WTC11 (cell line): ENCODE data around the gene NCS1. TPM values are rescaled to one million over a fixed set of nuclear protein-coding genes. Genes with fewer than 3 reads are reported as not detected.

Experiments
- ATAC-seq: fragments of 200-7000 bp; cut with Tn5 transposase; 2 replicates; pipeline ENCODE4 v1.10.0; 2021; ENCODE audit warnings: mild to moderate bottlenecking, moderate library complexity
- CTCF ChIA-PET: fragments of 300-600 bp; sonication (Branson Sonifier 250); formaldehyde crosslinking; loops from one replicate; lab custom pipeline; 2021; ENCODE audit warnings: antibody characterized with exemption; lab: Charles Lee
- POLR2A ChIA-PET: fragments of 350-600 bp; sonication (Branson Sonifier 250); formaldehyde crosslinking; loops from one replicate; lab custom pipeline; 2021; ENCODE audit warnings: antibody characterized with exemption; lab: Charles Lee
- DNase-seq: peaks from one replicate; pipeline ENCODE4 v3.0.0; 2021; ENCODE audit warnings: low spot score
- H3K27ac Mint-ChIP-seq: 2 replicates; pipeline ENCODE4 v1.8.0; 2021; ENCODE audit warnings: mixed read lengths
- H3K27me3 Mint-ChIP-seq: 2 replicates; pipeline ENCODE4 v1.8.0; 2021; ENCODE audit warnings: low read depth, mild to moderate bottlenecking, moderate library complexity, mixed read lengths
- H3K36me3 Mint-ChIP-seq: 2 replicates; pipeline ENCODE4 v1.8.0; 2021; ENCODE audit warnings: mixed read lengths
- H3K4me1 Mint-ChIP-seq: 2 replicates; pipeline ENCODE4 v1.8.0; 2022; ENCODE audit warnings: mixed read lengths
- H3K4me3 Mint-ChIP-seq: 2 replicates; pipeline ENCODE4 v1.8.0; 2021; ENCODE audit warnings: mild to moderate bottlenecking, moderate library complexity, mixed read lengths
- H3K9me3 Mint-ChIP-seq: 2 replicates; pipeline ENCODE4 v1.8.0; 2021; ENCODE audit warnings: mixed read lengths
- CREB1 ChIP-seq: sonication (generic); formaldehyde crosslinking; IDR thresholded peaks from 2 replicates; pipeline ENCODE4 v1.8.0; 2023; ENCODE audit warnings: mild to moderate bottlenecking, missing genetic modification reagents
- ELF4 ChIP-seq: sonication (generic); formaldehyde crosslinking; IDR thresholded peaks from 2 replicates; pipeline ENCODE4 v1.8.1; 2022; ENCODE audit warnings: low read depth, mild to moderate bottlenecking, moderate library complexity, missing genetic modification reagents
- ESRRA ChIP-seq: sonication (generic); formaldehyde crosslinking; IDR thresholded peaks from 2 replicates; pipeline ENCODE4 v1.8.1; 2022; ENCODE audit warnings: mild to moderate bottlenecking, missing genetic modification reagents, borderline replicate concordance
- FOXK1 ChIP-seq: sonication (generic); formaldehyde crosslinking; IDR thresholded peaks from 2 replicates; pipeline ENCODE4 v1.8.0; 2022; ENCODE audit warnings: mild to moderate bottlenecking, moderate library complexity, missing genetic modification reagents
- FOXP1 ChIP-seq: sonication (generic); formaldehyde crosslinking; IDR thresholded peaks from 2 replicates; pipeline ENCODE4 v1.8.0; 2022; ENCODE audit warnings: missing genetic modification reagents, mild to moderate bottlenecking, moderate library complexity, borderline replicate concordance
- JAZF1 ChIP-seq: fragments of 250-450 bp; sonication (Bioruptor Pico); IDR thresholded peaks from 2 replicates; pipeline ENCODE4 v1.9.0; 2021; ENCODE audit warnings: moderate library complexity, mild to moderate bottlenecking, inconsistent platforms
- NFATC4 ChIP-seq: fragments of 250-450 bp; sonication (Bioruptor Pico); IDR thresholded peaks from 2 replicates; pipeline ENCODE4 v1.9.0; 2021; ENCODE audit warnings: mild to moderate bottlenecking
- NR3C1 ChIP-seq: sonication (generic); formaldehyde crosslinking; conservative IDR thresholded peaks from 2 replicates; pipeline ENCODE4 v1.8.1; 2023; ENCODE audit warnings: low read depth, mild to moderate bottlenecking, missing genetic modification reagents
- OVOL2 ChIP-seq: fragments of 250-450 bp; sonication (Bioruptor Pico); IDR thresholded peaks from 2 replicates; pipeline ENCODE4 v1.9.0; 2021; ENCODE audit warnings: mild to moderate bottlenecking, borderline replicate concordance
- PRRX2 ChIP-seq: fragments of 250-450 bp; sonication (Bioruptor Pico); IDR thresholded peaks from 2 replicates; pipeline ENCODE4 v1.8.0; 2021; ENCODE audit warnings: mild to moderate bottlenecking
- SMAD4 ChIP-seq: sonication (generic); formaldehyde crosslinking; IDR thresholded peaks from 2 replicates; pipeline ENCODE4 v1.8.0; 2022; ENCODE audit warnings: mild to moderate bottlenecking, missing genetic modification reagents
- SP1 ChIP-seq: sonication (generic); formaldehyde crosslinking; conservative IDR thresholded peaks from 2 replicates; pipeline ENCODE4 v1.8.1; 2022; ENCODE audit warnings: missing genetic modification reagents
- TEAD4 ChIP-seq: sonication (generic); formaldehyde crosslinking; IDR thresholded peaks from 2 replicates; pipeline ENCODE4 v1.8.0; 2022; ENCODE audit warnings: mild to moderate bottlenecking, missing genetic modification reagents
- ZBTB21 ChIP-seq: sonication (generic); formaldehyde crosslinking; IDR thresholded peaks from 2 replicates; pipeline ENCODE4 v1.8.1; 2023; ENCODE audit warnings: mild to moderate bottlenecking, missing genetic modification reagents, borderline replicate concordance
- total RNA-seq: library from RNA; stranded (reverse); gene quantifications from 3 replicates; pipeline ENCODE4 v1.2.3, GENCODE V29; 2021
- TF ChIP-seq, protein P1 (sequence below): sonication (generic); formaldehyde crosslinking; IDR thresholded peaks from 2 replicates; pipeline ENCODE4 v1.8.1; 2022; ENCODE audit warnings: missing genetic modification reagents, borderline replicate concordance
- TF ChIP-seq, protein P2 (sequence below): fragments of 250-450 bp; sonication (Bioruptor Pico); IDR thresholded peaks from 2 replicates; pipeline ENCODE4 v2.1.2; 2022; ENCODE audit warnings: mild to moderate bottlenecking, moderate library complexity
- TF ChIP-seq, protein P3 (sequence below): fragments of 200-600 bp; IDR thresholded peaks from 2 replicates; pipeline ENCODE4 v1.8.0; 2022; ENCODE audit warnings: antibody characterized with exemption
- TF ChIP-seq, protein P4 (sequence below): fragments of 250-450 bp; sonication (Bioruptor Pico); IDR thresholded peaks from 2 replicates; pipeline ENCODE4 v1.9.0; 2021; ENCODE audit warnings: moderate library complexity, mild to moderate bottlenecking, inconsistent platforms, borderline replicate concordance
- TF ChIP-seq, protein P5 (sequence below): sonication (generic); formaldehyde crosslinking; IDR thresholded peaks from 2 replicates; pipeline ENCODE4 v1.8.1; 2022; ENCODE audit warnings: low read depth, mild to moderate bottlenecking, moderate library complexity, missing genetic modification reagents, borderline replicate concordance
- TF ChIP-seq, protein P6 (sequence below): fragments of 250-450 bp; sonication (Bioruptor Pico); IDR thresholded peaks from 2 replicates; pipeline ENCODE4 v1.8.0; 2021; ENCODE audit warnings: mild to moderate bottlenecking
- TF ChIP-seq, protein P7 (sequence below): sonication (generic); formaldehyde crosslinking; IDR thresholded peaks from 2 replicates; pipeline ENCODE4 v1.8.1; 2023; ENCODE audit warnings: mild to moderate bottlenecking, moderate library complexity, missing genetic modification reagents

Gene NCS1
- total RNA-seq, 1 experiment from 2014 or later, result 32.4 TPM

DNA sequence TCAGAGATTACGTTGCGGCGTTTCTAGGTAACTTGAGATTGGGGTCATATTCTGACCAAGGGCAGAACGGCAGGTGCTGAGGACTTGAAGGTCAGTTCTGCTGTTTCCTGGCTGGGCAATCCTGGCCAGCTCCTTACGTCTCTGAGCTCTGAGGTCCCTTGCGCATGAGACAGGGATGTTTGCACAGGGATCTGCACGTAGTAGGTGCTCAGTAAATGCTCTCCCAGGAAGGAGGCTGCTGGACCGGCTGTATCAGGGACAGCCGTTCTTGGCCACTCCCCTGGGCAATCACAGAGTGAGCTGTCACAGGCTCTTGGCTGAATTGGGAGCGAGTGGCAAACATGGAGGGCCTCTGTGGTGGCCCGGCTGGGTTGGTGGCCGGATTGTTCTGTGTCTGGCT is 8.3 kb downstream of the NCS1 start:
- TF ChIP-seq ELF4 (no peak), SMAD4 (no peak), FOXP1 (CRISPR knock-in tag) (no peak), NFATC4 (CRISPR knock-in tag) (no peak), SP1 (CRISPR knock-in tag) (no peak), ZBTB21 (CRISPR knock-in tag) (no peak), NR3C1 (CRISPR knock-in tag) (no peak), OVOL2 (no peak), TEAD4 (CRISPR knock-in tag) (no peak)
- TF ChIP-seq, protein P1, sequence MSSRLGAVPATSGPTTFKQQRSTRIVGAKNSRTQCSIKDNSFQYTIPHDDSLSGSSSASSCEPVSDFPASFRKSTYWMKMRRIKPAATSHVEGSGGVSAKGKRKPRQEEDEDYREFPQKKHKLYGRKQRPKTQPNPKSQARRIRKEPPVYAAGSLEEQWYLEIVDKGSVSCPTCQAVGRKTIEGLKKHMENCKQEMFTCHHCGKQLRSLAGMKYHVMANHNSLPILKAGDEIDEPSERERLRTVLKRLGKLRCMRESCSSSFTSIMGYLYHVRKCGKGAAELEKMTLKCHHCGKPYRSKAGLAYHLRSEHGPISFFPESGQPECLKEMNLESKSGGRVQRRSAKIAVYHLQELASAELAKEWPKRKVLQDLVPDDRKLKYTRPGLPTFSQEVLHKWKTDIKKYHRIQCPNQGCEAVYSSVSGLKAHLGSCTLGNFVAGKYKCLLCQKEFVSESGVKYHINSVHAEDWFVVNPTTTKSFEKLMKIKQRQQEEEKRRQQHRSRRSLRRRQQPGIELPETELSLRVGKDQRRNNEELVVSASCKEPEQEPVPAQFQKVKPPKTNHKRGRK (CRISPR knock-in tag), result no peak
- TF ChIP-seq, protein P2, sequence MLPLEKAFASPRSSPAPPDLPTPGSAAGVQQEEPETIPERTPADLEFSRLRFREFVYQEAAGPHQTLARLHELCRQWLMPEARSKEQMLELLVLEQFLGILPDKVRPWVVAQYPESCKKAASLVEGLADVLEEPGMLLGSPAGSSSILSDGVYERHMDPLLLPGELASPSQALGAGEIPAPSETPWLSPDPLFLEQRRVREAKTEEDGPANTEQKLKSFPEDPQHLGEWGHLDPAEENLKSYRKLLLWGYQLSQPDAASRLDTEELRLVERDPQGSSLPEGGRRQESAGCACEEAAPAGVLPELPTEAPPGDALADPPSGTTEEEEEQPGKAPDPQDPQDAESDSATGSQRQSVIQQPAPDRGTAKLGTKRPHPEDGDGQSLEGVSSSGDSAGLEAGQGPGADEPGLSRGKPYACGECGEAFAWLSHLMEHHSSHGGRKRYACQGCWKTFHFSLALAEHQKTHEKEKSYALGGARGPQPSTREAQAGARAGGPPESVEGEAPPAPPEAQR (CRISPR knock-in tag), result no peak
- TF ChIP-seq, protein P3, sequence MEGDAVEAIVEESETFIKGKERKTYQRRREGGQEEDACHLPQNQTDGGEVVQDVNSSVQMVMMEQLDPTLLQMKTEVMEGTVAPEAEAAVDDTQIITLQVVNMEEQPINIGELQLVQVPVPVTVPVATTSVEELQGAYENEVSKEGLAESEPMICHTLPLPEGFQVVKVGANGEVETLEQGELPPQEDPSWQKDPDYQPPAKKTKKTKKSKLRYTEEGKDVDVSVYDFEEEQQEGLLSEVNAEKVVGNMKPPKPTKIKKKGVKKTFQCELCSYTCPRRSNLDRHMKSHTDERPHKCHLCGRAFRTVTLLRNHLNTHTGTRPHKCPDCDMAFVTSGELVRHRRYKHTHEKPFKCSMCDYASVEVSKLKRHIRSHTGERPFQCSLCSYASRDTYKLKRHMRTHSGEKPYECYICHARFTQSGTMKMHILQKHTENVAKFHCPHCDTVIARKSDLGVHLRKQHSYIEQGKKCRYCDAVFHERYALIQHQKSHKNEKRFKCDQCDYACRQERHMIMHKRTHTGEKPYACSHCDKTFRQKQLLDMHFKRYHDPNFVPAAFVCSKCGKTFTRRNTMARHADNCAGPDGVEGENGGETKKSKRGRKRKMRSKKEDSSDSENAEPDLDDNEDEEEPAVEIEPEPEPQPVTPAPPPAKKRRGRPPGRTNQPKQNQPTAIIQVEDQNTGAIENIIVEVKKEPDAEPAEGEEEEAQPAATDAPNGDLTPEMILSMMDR, result no peak
- TF ChIP-seq, protein P4, sequence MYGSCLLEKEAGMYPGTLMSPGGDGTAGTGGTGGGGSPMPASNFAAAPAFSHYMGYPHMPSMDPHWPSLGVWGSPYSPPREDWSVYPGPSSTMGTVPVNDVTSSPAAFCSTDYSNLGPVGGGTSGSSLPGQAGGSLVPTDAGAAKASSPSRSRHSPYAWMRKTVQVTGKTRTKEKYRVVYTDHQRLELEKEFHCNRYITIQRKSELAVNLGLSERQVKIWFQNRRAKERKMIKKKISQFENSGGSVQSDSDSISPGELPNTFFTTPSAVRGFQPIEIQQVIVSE (CRISPR knock-in tag), result no peak
- TF ChIP-seq, protein P5, sequence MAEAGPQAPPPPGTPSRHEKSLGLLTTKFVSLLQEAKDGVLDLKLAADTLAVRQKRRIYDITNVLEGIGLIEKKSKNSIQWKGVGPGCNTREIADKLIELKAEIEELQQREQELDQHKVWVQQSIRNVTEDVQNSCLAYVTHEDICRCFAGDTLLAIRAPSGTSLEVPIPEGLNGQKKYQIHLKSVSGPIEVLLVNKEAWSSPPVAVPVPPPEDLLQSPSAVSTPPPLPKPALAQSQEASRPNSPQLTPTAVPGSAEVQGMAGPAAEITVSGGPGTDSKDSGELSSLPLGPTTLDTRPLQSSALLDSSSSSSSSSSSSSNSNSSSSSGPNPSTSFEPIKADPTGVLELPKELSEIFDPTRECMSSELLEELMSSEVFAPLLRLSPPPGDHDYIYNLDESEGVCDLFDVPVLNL (CRISPR knock-in tag), result no peak
- TF ChIP-seq, protein P6, sequence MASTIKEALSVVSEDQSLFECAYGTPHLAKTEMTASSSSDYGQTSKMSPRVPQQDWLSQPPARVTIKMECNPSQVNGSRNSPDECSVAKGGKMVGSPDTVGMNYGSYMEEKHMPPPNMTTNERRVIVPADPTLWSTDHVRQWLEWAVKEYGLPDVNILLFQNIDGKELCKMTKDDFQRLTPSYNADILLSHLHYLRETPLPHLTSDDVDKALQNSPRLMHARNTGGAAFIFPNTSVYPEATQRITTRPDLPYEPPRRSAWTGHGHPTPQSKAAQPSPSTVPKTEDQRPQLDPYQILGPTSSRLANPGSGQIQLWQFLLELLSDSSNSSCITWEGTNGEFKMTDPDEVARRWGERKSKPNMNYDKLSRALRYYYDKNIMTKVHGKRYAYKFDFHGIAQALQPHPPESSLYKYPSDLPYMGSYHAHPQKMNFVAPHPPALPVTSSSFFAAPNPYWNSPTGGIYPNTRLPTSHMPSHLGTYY (CRISPR knock-in tag), result no peak
- TF ChIP-seq, all 79 proteins: peak for 0
- DNase-seq (no peak), ATAC-seq (no peak)
- no peaks in the 10 kb centered on the region for H3K27me3 Mint-ChIP-seq
- peaks cover 15% of the 10 kb centered on the region for H3K4me1 Mint-ChIP-seq
- H3K27ac Mint-ChIP-seq, result no peak overlapping the region
- no peaks in the 10 kb centered on the region for H3K36me3 Mint-ChIP-seq
- POLR2A ChIA-PET, result no interaction called here
- CTCF ChIA-PET, result no interaction called here
- H3K4me3 Mint-ChIP-seq, result no peak overlapping the region
- H3K9me3 Mint-ChIP-seq, result no peaks in the 10 kb centered on the region

DNA sequence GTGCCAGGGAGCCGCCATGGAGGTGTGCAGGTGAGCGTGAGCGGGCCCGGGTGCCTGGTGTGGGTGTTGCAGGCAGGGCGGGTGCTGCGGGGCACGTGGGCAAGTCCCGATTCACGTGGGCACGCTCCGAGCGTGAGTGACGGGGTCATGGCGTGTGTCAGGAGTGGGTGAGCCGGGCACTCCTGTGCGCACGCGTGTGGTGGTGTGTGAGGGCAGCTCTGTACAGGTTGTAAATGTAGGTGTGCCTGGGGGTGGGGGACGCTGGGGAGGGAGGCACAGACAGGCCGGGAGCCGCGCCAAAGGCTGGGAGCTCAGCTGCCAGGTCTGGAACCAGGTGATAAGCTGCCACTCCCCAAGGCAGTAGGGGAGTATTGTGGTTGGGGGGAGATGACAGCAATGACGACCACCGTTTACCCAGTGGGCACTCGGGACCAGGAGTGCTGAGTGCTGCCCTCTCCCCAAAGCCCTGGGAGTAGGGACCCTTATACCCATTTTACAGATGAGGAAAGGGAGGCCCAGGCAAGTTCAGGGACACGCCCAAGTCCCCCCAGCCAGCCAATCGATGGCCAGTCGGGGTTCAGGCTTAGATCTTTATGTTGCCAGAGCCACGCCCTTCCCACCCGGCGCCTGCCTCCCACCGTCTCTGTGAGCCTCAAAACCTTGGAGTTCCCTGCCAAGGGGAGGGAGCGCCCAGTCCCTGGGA is 9.6 kb downstream of the NCS1 start:
- no peak overlapping the region for H3K4me3 Mint-ChIP-seq
- POLR2A ChIA-PET, result no interaction called here
- DNase-seq (no peak), ATAC-seq (no peak)
- TF ChIP-seq FOXK1 (CRISPR knock-in tag) (no peak), SMAD4 (no peak), ESRRA (CRISPR knock-in tag) (no peak), OVOL2 (no peak), JAZF1 (CRISPR knock-in tag) (no peak), CREB1 (no peak), PRRX2 (CRISPR knock-in tag) (no peak)
- TF ChIP-seq, protein P7, sequence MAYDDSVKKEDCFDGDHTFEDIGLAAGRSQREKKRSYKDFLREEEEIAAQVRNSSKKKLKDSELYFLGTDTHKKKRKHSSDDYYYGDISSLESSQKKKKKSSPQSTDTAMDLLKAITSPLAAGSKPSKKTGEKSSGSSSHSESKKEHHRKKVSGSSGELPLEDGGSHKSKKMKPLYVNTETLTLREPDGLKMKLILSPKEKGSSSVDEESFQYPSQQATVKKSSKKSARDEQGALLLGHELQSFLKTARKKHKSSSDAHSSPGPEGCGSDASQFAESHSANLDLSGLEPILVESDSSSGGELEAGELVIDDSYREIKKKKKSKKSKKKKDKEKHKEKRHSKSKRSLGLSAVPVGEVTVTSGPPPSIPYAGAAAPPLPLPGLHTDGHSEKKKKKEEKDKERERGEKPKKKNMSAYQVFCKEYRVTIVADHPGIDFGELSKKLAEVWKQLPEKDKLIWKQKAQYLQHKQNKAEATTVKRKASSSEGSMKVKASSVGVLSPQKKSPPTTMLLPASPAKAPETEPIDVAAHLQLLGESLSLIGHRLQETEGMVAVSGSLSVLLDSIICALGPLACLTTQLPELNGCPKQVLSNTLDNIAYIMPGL (CRISPR knock-in tag), result no peak
- CTCF ChIA-PET, result no interaction called here
- H3K4me1 Mint-ChIP-seq, result peaks cover 28% of the 10 kb centered on the region
- no peaks in the 10 kb centered on the region for H3K27me3 Mint-ChIP-seq
- H3K9me3 Mint-ChIP-seq, result no peaks in the 10 kb centered on the region
- no peaks in the 10 kb centered on the region for H3K36me3 Mint-ChIP-seq
- no peak overlapping the region for H3K27ac Mint-ChIP-seq
